Measurements from ENCODE around the gene RAET1G.
A peak's percentile ranks its signal among the peaks of the same experiment; 100 is the strongest.
"Not testable (repeated sequence)": the region's sequence is repeated elsewhere in the genome, so short reads cannot be mapped to it uniquely, and the experiment has no call there.

RAET1G gene

GRCh38 chr6:149940672-149940982, 17.7 kb upstream of the RAET1G start:
- Histone ChIP-seq H3K9me3 (ENCODE audit: control insufficient read depth, insufficient read depth, low read depth, low read length) (no peaks in the 10 kb centered on the region), H3K27ac (ENCODE audit: low read depth, low read length) (no peak overlapping the region), H3K4me1 (ENCODE audit: control insufficient read depth, insufficient read depth, low read length) (0 out of 2 replicates have a peak, but pooled peaks cover 4% of the 10 kb centered on the region), H3K4me3 (ENCODE audit: low read depth, low read length) (no peak overlapping the region), H3K27me3 (ENCODE audit: control insufficient read depth, insufficient read depth, low read length) (peaks cover 94% of the 10 kb centered on the region), H3K9ac (ENCODE audit: low read length) (no peak overlapping the region), H3K36me3 (ENCODE audit: control insufficient read depth, insufficient read depth, low read length) (no peaks in the 10 kb centered on the region)

GRCh38 chr6:149939909-149940671, 17.2 kb upstream of the RAET1G start:
- H3K9ac ChIP-seq (ENCODE audit: low read length): no peak overlapping the region
- H3K9me3 ChIP-seq (ENCODE audit: control insufficient read depth, insufficient read depth, low read depth, low read length): no peaks in the 10 kb centered on the region
- peaks cover 95% of the 10 kb centered on the region for H3K27me3 ChIP-seq (ENCODE audit: control insufficient read depth, insufficient read depth, low read length)
- H3K36me3 ChIP-seq (ENCODE audit: control insufficient read depth, insufficient read depth, low read length): no peaks in the 10 kb centered on the region
- H3K4me3 ChIP-seq (ENCODE audit: low read depth, low read length): no peak overlapping the region
- H3K27ac ChIP-seq (ENCODE audit: low read depth, low read length): no peak overlapping the region
- 0 out of 2 replicates have a peak, but pooled peaks cover 4% of the 10 kb centered on the region for H3K4me1 ChIP-seq (ENCODE audit: control insufficient read depth, insufficient read depth, low read length)

GRCh38 chr6:149939356-149939648, 16.4 kb upstream of the RAET1G start:
- Histone ChIP-seq H3K27me3 (ENCODE audit: control insufficient read depth, insufficient read depth, low read length) (peaks cover 98% of the 10 kb centered on the region), H3K36me3 (ENCODE audit: control insufficient read depth, insufficient read depth, low read length) (no peaks in the 10 kb centered on the region), H3K27ac (ENCODE audit: low read depth, low read length) (no peak overlapping the region), H3K9ac (ENCODE audit: low read length) (no peak overlapping the region), H3K9me3 (ENCODE audit: control insufficient read depth, insufficient read depth, low read depth, low read length) (no peaks in the 10 kb centered on the region), H3K4me1 (ENCODE audit: control insufficient read depth, insufficient read depth, low read length) (0 out of 2 replicates have a peak, but pooled peaks cover 4% of the 10 kb centered on the region), H3K4me3 (ENCODE audit: low read depth, low read length) (no peak overlapping the region)

GRCh38 chr6:149938571-149939355, 15.8 kb upstream of the RAET1G start:
- Histone ChIP-seq H3K27ac (ENCODE audit: low read depth, low read length) (no peak overlapping the region), H3K27me3 (ENCODE audit: control insufficient read depth, insufficient read depth, low read length) (peaks cover 99% of the 10 kb centered on the region), H3K9ac (ENCODE audit: low read length) (no peak overlapping the region), H3K36me3 (ENCODE audit: control insufficient read depth, insufficient read depth, low read length) (no peaks in the 10 kb centered on the region), H3K4me1 (ENCODE audit: control insufficient read depth, insufficient read depth, low read length) (0 out of 2 replicates have a peak, but pooled peaks cover 4% of the 10 kb centered on the region), H3K4me3 (ENCODE audit: low read depth, low read length) (peak overlapping the region; percentile 54), H3K9me3 (ENCODE audit: control insufficient read depth, insufficient read depth, low read depth, low read length) (no peaks in the 10 kb centered on the region)

- Histone ChIP-seq H3K4me3 (ENCODE audit: low read depth, low read length) (peak overlapping the region; percentile 54), H3K27me3 (ENCODE audit: control insufficient read depth, insufficient read depth, low read length) (peaks cover 99% of the 10 kb centered on the region)
- not testable (repeated sequence) for H3K9me3 ChIP-seq (ENCODE audit: control insufficient read depth, insufficient read depth, low read depth, low read length); H3K27ac ChIP-seq (ENCODE audit: low read depth, low read length); H3K9ac ChIP-seq (ENCODE audit: low read length); H3K4me1 ChIP-seq (ENCODE audit: control insufficient read depth, insufficient read depth, low read length); H3K36me3 ChIP-seq (ENCODE audit: control insufficient read depth, insufficient read depth, low read length)
These were observed 15.2 kb upstream of the RAET1G start for GRCh38 chr6:149938013-149938570.

- Histone ChIP-seq H3K9me3 (ENCODE audit: control insufficient read depth, insufficient read depth, low read depth, low read length) (no peaks in the 10 kb centered on the region), H3K27me3 (ENCODE audit: control insufficient read depth, insufficient read depth, low read length) (peaks cover 95% of the 10 kb centered on the region), H3K9ac (ENCODE audit: low read length) (no peak overlapping the region), H3K4me1 (ENCODE audit: control insufficient read depth, insufficient read depth, low read length) (0 out of 2 replicates have a peak, but pooled peaks cover 4% of the 10 kb centered on the region), H3K27ac (ENCODE audit: low read depth, low read length) (no peak overlapping the region), H3K36me3 (ENCODE audit: control insufficient read depth, insufficient read depth, low read length) (no peaks in the 10 kb centered on the region), H3K4me3 (ENCODE audit: low read depth, low read length) (no peak overlapping the region)
These were observed 13.8 kb upstream of the RAET1G start for GRCh38 chr6:149936743-149937142.

GRCh38 chr6:149935668-149936067, 12.7 kb upstream of the RAET1G start:
- Histone ChIP-seq H3K4me3 (ENCODE audit: low read depth, low read length) (no peak overlapping the region), H3K36me3 (ENCODE audit: control insufficient read depth, insufficient read depth, low read length) (no peaks in the 10 kb centered on the region), H3K27me3 (ENCODE audit: control insufficient read depth, insufficient read depth, low read length) (peaks cover 95% of the 10 kb centered on the region), H3K9ac (ENCODE audit: low read length) (no peak overlapping the region), H3K9me3 (ENCODE audit: control insufficient read depth, insufficient read depth, low read depth, low read length) (no peaks in the 10 kb centered on the region), H3K4me1 (ENCODE audit: control insufficient read depth, insufficient read depth, low read length) (0 out of 2 replicates have a peak, but pooled peaks cover 4% of the 10 kb centered on the region), H3K27ac (ENCODE audit: low read depth, low read length) (no peak overlapping the region)

- Histone ChIP-seq H3K27ac (ENCODE audit: low read depth, low read length) (no peak overlapping the region), H3K9ac (ENCODE audit: low read length) (no peak overlapping the region), H3K4me3 (ENCODE audit: low read depth, low read length) (no peak overlapping the region), H3K27me3 (ENCODE audit: control insufficient read depth, insufficient read depth, low read length) (peaks cover 95% of the 10 kb centered on the region), H3K4me1 (ENCODE audit: control insufficient read depth, insufficient read depth, low read length) (0 out of 2 replicates have a peak, but pooled peaks cover 4% of the 10 kb centered on the region), H3K9me3 (ENCODE audit: control insufficient read depth, insufficient read depth, low read depth, low read length) (no peaks in the 10 kb centered on the region), H3K36me3 (ENCODE audit: control insufficient read depth, insufficient read depth, low read length) (no peaks in the 10 kb centered on the region)
These were observed 12.3 kb upstream of the RAET1G start for GRCh38 chr6:149935246-149935645.

- 0 out of 2 replicates have a peak, but pooled peaks cover 4% of the 10 kb centered on the region for H3K4me1 ChIP-seq (ENCODE audit: control insufficient read depth, insufficient read depth, low read length)
- no peak overlapping the region for H3K4me3 ChIP-seq (ENCODE audit: low read depth, low read length)
- H3K9me3 ChIP-seq (ENCODE audit: control insufficient read depth, insufficient read depth, low read depth, low read length): no peaks in the 10 kb centered on the region
- H3K27ac ChIP-seq (ENCODE audit: low read depth, low read length): no peak overlapping the region
- H3K27me3 ChIP-seq (ENCODE audit: control insufficient read depth, insufficient read depth, low read length): peaks cover 95% of the 10 kb centered on the region
- no peaks in the 10 kb centered on the region for H3K36me3 ChIP-seq (ENCODE audit: control insufficient read depth, insufficient read depth, low read length)
- H3K9ac ChIP-seq (ENCODE audit: low read length): no peak overlapping the region
These were observed 11.6 kb upstream of the RAET1G start for GRCh38 chr6:149934249-149935156.

- Histone ChIP-seq H3K27ac (ENCODE audit: low read depth, low read length) (no peak overlapping the region), H3K4me3 (ENCODE audit: low read depth, low read length) (no peak overlapping the region), H3K27me3 (ENCODE audit: control insufficient read depth, insufficient read depth, low read length) (peaks cover 93% of the 10 kb centered on the region), H3K9me3 (ENCODE audit: control insufficient read depth, insufficient read depth, low read depth, low read length) (no peaks in the 10 kb centered on the region), H3K9ac (ENCODE audit: low read length) (no peak overlapping the region), H3K36me3 (ENCODE audit: control insufficient read depth, insufficient read depth, low read length) (no peaks in the 10 kb centered on the region), H3K4me1 (ENCODE audit: control insufficient read depth, insufficient read depth, low read length) (0 out of 2 replicates have a peak, but pooled peaks cover 2% of the 10 kb centered on the region)
These were observed 10.5 kb upstream of the RAET1G start for GRCh38 chr6:149933461-149933860.

Data from HUES6 (cell line).